GM12878 (cell line): ENCODE measurements around the gene PRSS56. TPM values are rescaled to one million over a fixed set of nuclear protein-coding genes. Genes with fewer than 3 reads are reported as not detected.

ENCODE experiments used
- CEBPB ChIP-seq, 2 experiments: fragments of 150-350 bp in 1 of 2; IDR thresholded peaks; 2 replicates each; pipeline ENCODE4 v1.6.1; 2012 to 2014; ENCODE audit warnings: low read depth in 2 of 2, low read length in 2 of 2, borderline replicate concordance in 1 of 2, inconsistent platforms in 1 of 2
- EP300 ChIP-seq, 2 experiments: fragments of 150-350 bp in 1 of 2; IDR thresholded peaks; 2 replicates each; pipeline ENCODE4 v1.6.1; 2011 to 2012; ENCODE audit warnings: low read depth in 2 of 2, low read length in 2 of 2, borderline replicate concordance in 1 of 2, improper control_type of control experiment in 1 of 2, inconsistent platforms in 1 of 2; ENCODE audit not compliant: control insufficient read depth in 1 of 2
- GATAD2B ChIP-seq: fragments of 450-650 bp; conservative IDR thresholded peaks from 2 replicates; pipeline ENCODE4 v1.6.1; 2017; ENCODE audit warnings: low read depth, mild to moderate bottlenecking, moderate library complexity
- PBX3 ChIP-seq: IDR thresholded peaks from 2 replicates; pipeline ENCODE4 v1.6.1; 2011; ENCODE audit warnings: mild to moderate bottlenecking, low read depth, low read length, moderate library complexity; ENCODE audit not compliant: insufficient replicate concordance
- REST ChIP-seq: IDR thresholded peaks from 2 replicates; pipeline ENCODE4 v1.6.1; 2012; ENCODE audit warnings: mild to moderate bottlenecking, low read depth, low read length
- TCF7 ChIP-seq: IDR thresholded peaks from 2 replicates; pipeline ENCODE4 v1.6.1; 2014; ENCODE audit warnings: antibody characterized with exemption, borderline replicate concordance
- ZBTB11 ChIP-seq: fragments of 450-650 bp; formaldehyde crosslinking; IDR thresholded peaks from 2 replicates; pipeline ENCODE4 v1.5.0; 2022; ENCODE audit warnings: mild to moderate bottlenecking, missing genetic modification characterization
- polyA plus RNA-seq, 11 experiments: library from polyadenylated mRNA; depleted of rRNA in 4 of 11; unstranded in 6 of 11; stranded (reverse) in 5 of 11; fragments of >200 nt; fragmentation: Nextera tagmentation in 4 of 11; fragmentation: Illumina TruSeq in 1 of 11; extraction: Ambion mirVana in 4 of 11; extraction: Trizol in 1 of 11; gene quantifications; 1 replicate in 1 of 11; 2 replicates in 10 of 11; pipeline versions ENCODE4 v1.2.1 to v1.2.3, GENCODE V29; 2011 to 2016; ENCODE audit warnings: inconsistent platforms in 2 of 11, missing spikeins in 2 of 11, low read depth in 1 of 11
- total RNA-seq, 4 experiments: library from RNA; depleted of rRNA in 3 of 4; stranded (reverse); fragments of >200 nt in 3 of 4; fragmentation: Illumina TruSeq in 1 of 4; extraction: Trizol in 1 of 4; gene quantifications; 2 replicates each; pipeline versions ENCODE4 v1.2.1 to v1.2.3, GENCODE V29; 2013 to 2021

The PRSS56 gene
- total and polyA plus RNA-seq, 10 of the 15 experiments (the other 5 are each of a cell fraction or from before 2014, with no cell fraction given), result not detected

GRCh38 chr2:232483923-232484627 lies 36.1 kb upstream of the PRSS56 start (continued):
- TF ChIP-seq CEBPB (IDR thresholded peaks at IDR 0.05; ENCODE audit: borderline replicate concordance in 1 of 2, low read depth in 2 of 2, low read length in 2 of 2) (no peak), REST (no peak), TCF7 (no peak), ZBTB11 (CRISPR knock-in tag) (no peak), PBX3 (no peak), EP300 (IDR thresholded peaks at IDR 0.05; ENCODE audit: borderline replicate concordance in 1 of 2, control insufficient read depth in 1 of 2, low read depth in 2 of 2, low read length in 2 of 2) (no peak), GATAD2B (no peak)
